ENCODE data around the gene SEPTIN2. TPM values are rescaled to one million over a fixed set of nuclear protein-coding genes. Genes with fewer than 3 reads are reported as not detected.

Gene SEPTIN2
- total and polyA plus RNA-seq, 2 experiments from 2014 or later: 315 to 373 TPM

DNA sequence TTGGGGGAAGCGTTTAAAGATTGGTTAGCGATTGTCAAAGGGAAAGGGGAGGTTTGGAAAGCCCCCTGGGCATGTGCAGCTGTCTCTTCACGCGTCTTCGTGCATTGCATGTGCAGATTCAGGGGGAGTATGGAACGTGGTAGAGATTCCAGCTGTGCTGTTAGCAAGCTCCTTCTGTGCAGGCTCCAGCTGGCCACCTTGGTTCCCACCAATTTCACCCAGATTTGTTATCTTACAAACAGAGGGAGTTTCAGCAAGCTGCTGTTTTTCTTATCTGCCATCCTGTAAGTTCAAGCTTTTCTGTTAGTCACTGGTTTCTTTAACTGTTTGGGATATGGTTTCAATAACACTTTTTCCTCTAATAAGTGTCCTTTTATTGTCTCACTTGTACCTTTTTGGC lies 70.8 kb downstream of the SEPTIN2 start:
- TF ChIP-seq, protein P1, sequence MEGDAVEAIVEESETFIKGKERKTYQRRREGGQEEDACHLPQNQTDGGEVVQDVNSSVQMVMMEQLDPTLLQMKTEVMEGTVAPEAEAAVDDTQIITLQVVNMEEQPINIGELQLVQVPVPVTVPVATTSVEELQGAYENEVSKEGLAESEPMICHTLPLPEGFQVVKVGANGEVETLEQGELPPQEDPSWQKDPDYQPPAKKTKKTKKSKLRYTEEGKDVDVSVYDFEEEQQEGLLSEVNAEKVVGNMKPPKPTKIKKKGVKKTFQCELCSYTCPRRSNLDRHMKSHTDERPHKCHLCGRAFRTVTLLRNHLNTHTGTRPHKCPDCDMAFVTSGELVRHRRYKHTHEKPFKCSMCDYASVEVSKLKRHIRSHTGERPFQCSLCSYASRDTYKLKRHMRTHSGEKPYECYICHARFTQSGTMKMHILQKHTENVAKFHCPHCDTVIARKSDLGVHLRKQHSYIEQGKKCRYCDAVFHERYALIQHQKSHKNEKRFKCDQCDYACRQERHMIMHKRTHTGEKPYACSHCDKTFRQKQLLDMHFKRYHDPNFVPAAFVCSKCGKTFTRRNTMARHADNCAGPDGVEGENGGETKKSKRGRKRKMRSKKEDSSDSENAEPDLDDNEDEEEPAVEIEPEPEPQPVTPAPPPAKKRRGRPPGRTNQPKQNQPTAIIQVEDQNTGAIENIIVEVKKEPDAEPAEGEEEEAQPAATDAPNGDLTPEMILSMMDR (IDR thresholded peaks at IDR 0.05; ENCODE audit: poor library complexity): no peak
- TF ChIP-seq EZH2phosphoT487 (IDR thresholded peaks at IDR 0.05; ENCODE audit: low read depth, severe bottlenecking, unreplicated experiment) (no peak), EZH2 (IDR thresholded peaks at IDR 0.05; ENCODE audit: borderline replicate concordance) (no peak)
- Histone ChIP-seq H3K79me2 (peaks cover 53% of the 10 kb centered on the region), H3K4me1 (ENCODE audit: insufficient read depth) (peaks cover 5% of the 10 kb centered on the region), H4K20me1 (ENCODE audit: insufficient read depth, poor library complexity, severe bottlenecking) (peaks cover 3% of the 10 kb centered on the region), H3K4me3 (no peak overlapping the region), H3K9me2 (replicated peaks; ENCODE audit: insufficient read depth) (no peaks in the 10 kb centered on the region), H3K27me3 (no peaks in the 10 kb centered on the region), H3K27ac (no peak overlapping the region), H2AFZ (no peak overlapping the region), H3K9me3 (ENCODE audit: low read depth) (no peaks in the 10 kb centered on the region), H3K36me3 (replicated peaks; ENCODE audit: insufficient read depth, low read depth) (no peaks in the 10 kb centered on the region), H3K4me2 (no peak overlapping the region)
- 80% methylated on average over 6 of the region's 6 CpGs for WGBS (ENCODE audit: low lambda C conversion rate, missing lambda C conversion rate)
- no peak for DNase-seq (ENCODE audit: low spot score)

DNA sequence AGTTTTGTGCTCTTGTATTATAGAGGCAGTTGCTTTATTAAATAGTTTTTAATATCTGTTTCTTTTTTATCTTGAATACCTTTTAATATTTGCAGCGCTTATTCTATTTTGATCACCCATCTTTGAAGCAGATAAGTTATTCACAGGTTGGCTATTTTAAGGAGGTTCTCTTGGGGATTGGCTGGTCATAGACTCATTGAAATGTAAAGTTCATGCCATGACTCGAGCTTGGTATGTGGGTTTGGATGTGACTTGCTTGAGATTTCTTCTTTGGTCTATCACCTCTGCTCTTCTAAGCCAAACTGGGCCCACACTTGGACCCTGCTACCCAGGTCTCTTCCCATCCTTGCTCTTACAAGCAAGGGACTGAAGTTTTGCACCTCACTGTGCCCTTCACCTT lies 74.0 kb downstream of the SEPTIN2 start:
- H3K9me3 ChIP-seq (ENCODE audit: low read depth): no peaks in the 10 kb centered on the region
- H3K4me2 ChIP-seq: no peak overlapping the region
- WGBS (ENCODE audit: low lambda C conversion rate, missing lambda C conversion rate): 98% methylated on average over 2 of the region's 2 CpGs
- H3K27ac ChIP-seq: no peak overlapping the region
- H3K79me2 ChIP-seq: peaks cover 51% of the 10 kb centered on the region
- H3K4me3 ChIP-seq: no peak overlapping the region
- no peak overlapping the region for H2AFZ ChIP-seq
- no peaks in the 10 kb centered on the region for H3K36me3 ChIP-seq (replicated peaks; ENCODE audit: insufficient read depth, low read depth)
- TF ChIP-seq, protein P1 (IDR thresholded peaks at IDR 0.05; ENCODE audit: poor library complexity): no peak
- TF ChIP-seq EZH2phosphoT487 (IDR thresholded peaks at IDR 0.05; ENCODE audit: low read depth, severe bottlenecking, unreplicated experiment) (no peak), EZH2 (IDR thresholded peaks at IDR 0.05; ENCODE audit: borderline replicate concordance) (no peak)
- H3K27me3 ChIP-seq: no peaks in the 10 kb centered on the region
- peaks cover 3% of the 10 kb centered on the region for H4K20me1 ChIP-seq (ENCODE audit: insufficient read depth, poor library complexity, severe bottlenecking)
- H3K9me2 ChIP-seq (replicated peaks; ENCODE audit: insufficient read depth): no peaks in the 10 kb centered on the region
- peaks cover 5% of the 10 kb centered on the region for H3K4me1 ChIP-seq (ENCODE audit: insufficient read depth)
- no peak for DNase-seq (ENCODE audit: low spot score)

DNA sequence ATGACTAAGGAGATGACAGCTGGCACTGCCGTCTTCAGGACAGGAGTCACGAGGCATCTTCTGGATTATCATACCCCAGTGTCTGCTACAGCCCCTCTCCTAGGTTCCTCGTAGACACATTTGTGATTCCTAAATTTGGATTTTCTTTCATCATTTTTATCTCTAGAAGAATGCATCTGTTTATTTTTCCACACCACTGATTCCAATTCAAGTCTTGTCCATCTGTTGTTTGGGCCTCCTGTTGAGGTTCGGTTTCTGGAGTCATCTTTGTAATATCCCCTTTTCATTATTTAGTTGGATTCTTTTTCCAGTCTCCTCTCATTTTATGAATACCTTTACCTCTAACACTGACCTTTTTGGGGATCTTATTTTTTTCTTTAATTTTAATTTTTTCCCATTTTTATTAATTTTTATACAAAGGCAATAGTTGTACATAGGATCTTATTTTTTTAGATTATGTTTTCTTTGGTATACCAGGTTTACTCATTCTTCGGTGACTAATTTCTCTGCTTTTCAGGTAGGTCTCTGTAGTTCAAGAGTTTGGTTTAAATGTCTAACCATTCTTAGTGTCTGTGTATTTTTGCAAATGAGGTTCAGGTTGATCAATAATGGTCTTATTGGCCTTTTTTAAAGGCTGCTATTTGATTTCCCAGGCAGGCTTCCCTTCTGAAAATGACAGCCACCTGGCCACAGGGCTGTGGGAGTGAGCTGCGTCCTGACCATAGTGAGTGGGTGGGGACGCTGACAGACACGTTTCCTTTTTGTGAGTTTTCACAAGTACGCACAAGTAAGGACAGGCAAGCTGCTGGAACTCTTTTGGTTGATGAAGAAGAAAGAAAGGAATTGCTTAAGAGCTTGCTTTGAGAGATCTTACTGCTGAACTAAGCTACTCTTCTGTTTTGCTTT lies 74.8 kb downstream of the SEPTIN2 start:
- no peak for DNase-seq (ENCODE audit: low spot score)
- Histone ChIP-seq H3K9me2 (replicated peaks; ENCODE audit: insufficient read depth) (no peaks in the 10 kb centered on the region), H3K9me3 (ENCODE audit: low read depth) (no peaks in the 10 kb centered on the region), H3K4me1 (ENCODE audit: insufficient read depth) (peaks cover 5% of the 10 kb centered on the region), H3K79me2 (peaks cover 48% of the 10 kb centered on the region), H3K27me3 (no peaks in the 10 kb centered on the region), H3K4me3 (no peak overlapping the region), H3K27ac (no peak overlapping the region), H4K20me1 (ENCODE audit: insufficient read depth, poor library complexity, severe bottlenecking) (peaks cover 3% of the 10 kb centered on the region), H3K4me2 (no peak overlapping the region), H2AFZ (no peak overlapping the region), H3K36me3 (replicated peaks; ENCODE audit: insufficient read depth, low read depth) (no peaks in the 10 kb centered on the region)
- no peak for TF ChIP-seq EZH2phosphoT487 (IDR thresholded peaks at IDR 0.05; ENCODE audit: low read depth, severe bottlenecking, unreplicated experiment)
- no peak for TF ChIP-seq EZH2 (IDR thresholded peaks at IDR 0.05; ENCODE audit: borderline replicate concordance)
- 89% methylated on average over 9 of the region's 9 CpGs for WGBS (ENCODE audit: low lambda C conversion rate, missing lambda C conversion rate)

Measured in hepatocyte (in vitro differentiated cells).